NCI-H2107 (cell line): ENCODE results near the gene LRRC4C.

Experiments used
- DNase-seq: peaks from one replicate; lab custom pipeline; 2025; lab: John Stamatoyannopoulos, UW

LRRC4C gene

GRCh38 chr11:41116970-41117369 is 342.5 kb downstream of the LRRC4C start:
- DNase-seq = no peak

GRCh38 chr11:41115066-41115465 is 344.4 kb downstream of the LRRC4C start:
- no peak for DNase-seq

GRCh38 chr11:41113160-41113559 is 346.3 kb downstream of the LRRC4C start:
- DNase-seq = no peak

- DNase-seq = no peak
Measured at GRCh38 chr11:41110527-41110926, 348.9 kb downstream of the LRRC4C start.

GRCh38 chr11:41102471-41102870 is 357.0 kb downstream of the LRRC4C start:
- DNase-seq = no peak

GRCh38 chr11:41099654-41100053 is 359.8 kb downstream of the LRRC4C start:
- DNase-seq = no peak

- no peak for DNase-seq
Measured at GRCh38 chr11:41085123-41085522, 374.3 kb downstream of the LRRC4C start.

- DNase-seq = no peak
Measured at GRCh38 chr11:41081756-41082285, 377.6 kb downstream of the LRRC4C start.

GRCh38 chr11:41074318-41074717 is 385.1 kb downstream of the LRRC4C start:
- DNase-seq = no peak

- DNase-seq = no peak
Measured at GRCh38 chr11:41065432-41065831, 394.0 kb downstream of the LRRC4C start.

GRCh38 chr11:41058138-41058537 is 401.3 kb downstream of the LRRC4C start:
- DNase-seq = no peak

- DNase-seq = no peak
Measured at GRCh38 chr11:41056892-41057569, 402.4 kb downstream of the LRRC4C start.

- no peak for DNase-seq
Measured at GRCh38 chr11:41053894-41054293, 405.6 kb downstream of the LRRC4C start.

- DNase-seq = no peak
Measured at GRCh38 chr11:41051919-41052635, 407.4 kb downstream of the LRRC4C start.

- no peak for DNase-seq
Measured at GRCh38 chr11:41050791-41051190, 408.7 kb downstream of the LRRC4C start.

- no peak for DNase-seq
Measured at GRCh38 chr11:41047229-41047628, 412.2 kb downstream of the LRRC4C start.

- DNase-seq = no peak
Measured at GRCh38 chr11:41045266-41045665, 414.2 kb downstream of the LRRC4C start.

GRCh38 chr11:41044747-41045146 is 414.7 kb downstream of the LRRC4C start:
- no peak for DNase-seq

- no peak for DNase-seq
Measured at GRCh38 chr11:41042688-41043087, 416.8 kb downstream of the LRRC4C start.

- no peak for DNase-seq
Measured at GRCh38 chr11:41040474-41040873, 419.0 kb downstream of the LRRC4C start.

GRCh38 chr11:41039592-41039991 is 419.9 kb downstream of the LRRC4C start:
- DNase-seq = no peak

GRCh38 chr11:41031551-41032060 is 427.8 kb downstream of the LRRC4C start:
- DNase-seq = no peak

- DNase-seq = no peak
Measured at GRCh38 chr11:41020259-41020658, 439.2 kb downstream of the LRRC4C start.
